Measurements from ENCODE around the gene IGHMBP2. TPM values are rescaled to one million over a fixed set of nuclear protein-coding genes. Genes with fewer than 3 reads are reported as not detected.

The IGHMBP2 gene
- total RNA-seq, 1 donor = 10.8 TPM

DNA sequence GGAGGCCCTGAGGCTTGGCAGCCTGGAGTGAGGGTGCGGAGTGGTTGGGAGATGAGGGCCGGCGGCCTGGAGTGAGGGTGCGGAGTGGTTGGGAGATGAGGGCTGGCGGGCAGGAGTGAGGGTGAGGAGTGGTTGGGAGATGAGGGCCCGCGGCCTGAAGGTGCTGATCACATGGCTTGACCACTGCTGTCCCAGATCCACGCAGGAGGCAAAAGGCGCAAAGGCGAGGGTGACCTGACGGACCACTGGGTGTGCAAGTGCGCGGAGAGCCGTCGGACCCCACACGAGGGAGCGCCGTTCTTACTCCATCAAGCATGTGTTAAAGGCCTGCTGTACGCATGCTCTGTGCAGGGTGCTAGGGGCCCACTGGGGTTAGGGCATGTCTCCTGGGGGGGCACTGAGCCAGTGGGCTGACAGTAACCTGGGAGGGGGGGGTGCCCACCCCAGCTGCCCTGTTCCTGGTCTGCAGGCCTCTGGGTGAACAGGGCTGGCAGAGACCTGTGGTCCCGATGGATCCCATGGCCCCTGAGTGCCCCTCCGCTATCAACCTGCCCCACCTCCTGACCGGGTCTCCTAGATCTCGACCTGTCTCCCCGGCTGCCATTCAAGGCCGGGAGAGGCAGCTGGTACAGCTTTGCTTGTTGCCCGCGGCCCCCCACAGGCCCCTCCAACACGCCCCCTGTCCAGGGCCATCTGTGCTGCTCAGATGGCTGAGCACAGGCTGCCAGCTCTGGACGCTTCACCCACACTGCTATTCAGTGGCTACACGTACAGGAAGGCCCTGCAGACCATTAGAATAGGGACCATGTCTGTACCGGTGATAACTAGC lies 56.0 kb downstream of the IGHMBP2 start:
- H3K4me3 ChIP-seq (ENCODE audit: low read depth, low read length) = no peak overlapping the region
- DNase-seq (ENCODE audit: low read depth) = no peak
- TF ChIP-seq, protein P1, sequence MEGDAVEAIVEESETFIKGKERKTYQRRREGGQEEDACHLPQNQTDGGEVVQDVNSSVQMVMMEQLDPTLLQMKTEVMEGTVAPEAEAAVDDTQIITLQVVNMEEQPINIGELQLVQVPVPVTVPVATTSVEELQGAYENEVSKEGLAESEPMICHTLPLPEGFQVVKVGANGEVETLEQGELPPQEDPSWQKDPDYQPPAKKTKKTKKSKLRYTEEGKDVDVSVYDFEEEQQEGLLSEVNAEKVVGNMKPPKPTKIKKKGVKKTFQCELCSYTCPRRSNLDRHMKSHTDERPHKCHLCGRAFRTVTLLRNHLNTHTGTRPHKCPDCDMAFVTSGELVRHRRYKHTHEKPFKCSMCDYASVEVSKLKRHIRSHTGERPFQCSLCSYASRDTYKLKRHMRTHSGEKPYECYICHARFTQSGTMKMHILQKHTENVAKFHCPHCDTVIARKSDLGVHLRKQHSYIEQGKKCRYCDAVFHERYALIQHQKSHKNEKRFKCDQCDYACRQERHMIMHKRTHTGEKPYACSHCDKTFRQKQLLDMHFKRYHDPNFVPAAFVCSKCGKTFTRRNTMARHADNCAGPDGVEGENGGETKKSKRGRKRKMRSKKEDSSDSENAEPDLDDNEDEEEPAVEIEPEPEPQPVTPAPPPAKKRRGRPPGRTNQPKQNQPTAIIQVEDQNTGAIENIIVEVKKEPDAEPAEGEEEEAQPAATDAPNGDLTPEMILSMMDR (IDR thresholded peaks at IDR 0.05; ENCODE audit: insufficient read depth, low read length) = no peak

DNA sequence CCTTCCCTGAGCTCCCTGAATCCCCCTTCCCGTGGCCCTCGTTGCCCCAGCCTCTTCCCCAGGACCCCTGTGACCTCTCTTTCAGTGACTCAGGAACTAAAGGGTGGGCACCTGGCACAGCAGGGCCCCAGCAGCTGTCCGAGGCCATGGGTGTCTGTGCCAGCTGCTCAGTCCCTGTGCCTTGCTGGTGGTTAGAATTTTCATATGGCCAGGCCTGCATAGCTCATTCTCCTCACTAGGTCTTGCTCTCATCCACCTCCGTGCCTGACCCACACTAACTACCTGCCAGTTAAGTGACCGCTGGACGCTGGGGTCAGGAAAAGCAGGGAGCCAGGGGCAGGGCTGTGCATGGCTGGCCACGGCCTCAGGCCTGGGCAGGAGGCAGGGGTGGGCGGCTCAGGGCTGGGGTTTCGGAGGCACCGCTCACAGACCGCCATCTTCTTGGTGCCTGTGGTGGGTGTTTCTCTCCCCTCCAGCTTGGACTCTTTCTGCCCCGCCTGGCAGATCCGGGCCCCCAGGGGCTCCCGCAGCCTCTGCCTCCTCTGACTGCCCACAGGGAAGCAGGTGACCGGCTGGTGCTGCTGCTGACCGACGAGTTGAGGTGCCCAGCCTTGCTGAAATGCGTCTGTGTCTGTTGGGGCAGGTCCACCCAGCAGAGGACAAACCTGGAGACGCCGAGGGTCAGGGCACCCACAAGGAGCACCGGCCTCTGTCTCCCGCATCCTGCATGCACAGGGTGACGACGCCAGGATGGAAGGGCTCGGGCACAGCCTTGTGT lies 56.8 kb downstream of the IGHMBP2 start:
- TF ChIP-seq, protein P1 (IDR thresholded peaks at IDR 0.05; ENCODE audit: insufficient read depth, low read length) = no peak
- no peak overlapping the region for H3K4me3 ChIP-seq (ENCODE audit: low read depth, low read length)
- no peak for DNase-seq (ENCODE audit: low read depth)

DNA sequence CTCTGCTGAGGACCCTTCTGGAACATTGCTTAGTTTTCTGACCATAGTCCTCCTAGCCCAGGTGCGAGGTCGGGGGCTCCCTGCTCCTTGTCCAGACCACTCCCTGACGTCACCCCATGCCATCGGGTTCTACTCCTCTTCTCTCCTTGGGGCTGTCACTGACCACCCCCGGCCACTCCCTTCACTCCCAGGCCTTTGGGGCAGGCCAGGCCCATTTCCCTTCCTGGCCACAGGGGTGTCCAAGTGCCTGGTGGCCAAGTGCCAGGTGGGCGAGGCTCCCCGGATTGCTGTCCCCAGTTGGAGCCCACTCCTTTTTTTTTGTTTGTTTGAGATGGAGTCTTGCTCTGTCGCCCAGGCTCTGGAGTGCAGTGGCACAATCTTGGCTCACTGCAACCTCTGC lies 57.6 kb downstream of the IGHMBP2 start:
- TF ChIP-seq, protein P1 (IDR thresholded peaks at IDR 0.05; ENCODE audit: insufficient read depth, low read length) = no peak
- H3K4me3 ChIP-seq (ENCODE audit: low read depth, low read length) = no peak overlapping the region
- no peak for DNase-seq (ENCODE audit: low read depth)

DNA sequence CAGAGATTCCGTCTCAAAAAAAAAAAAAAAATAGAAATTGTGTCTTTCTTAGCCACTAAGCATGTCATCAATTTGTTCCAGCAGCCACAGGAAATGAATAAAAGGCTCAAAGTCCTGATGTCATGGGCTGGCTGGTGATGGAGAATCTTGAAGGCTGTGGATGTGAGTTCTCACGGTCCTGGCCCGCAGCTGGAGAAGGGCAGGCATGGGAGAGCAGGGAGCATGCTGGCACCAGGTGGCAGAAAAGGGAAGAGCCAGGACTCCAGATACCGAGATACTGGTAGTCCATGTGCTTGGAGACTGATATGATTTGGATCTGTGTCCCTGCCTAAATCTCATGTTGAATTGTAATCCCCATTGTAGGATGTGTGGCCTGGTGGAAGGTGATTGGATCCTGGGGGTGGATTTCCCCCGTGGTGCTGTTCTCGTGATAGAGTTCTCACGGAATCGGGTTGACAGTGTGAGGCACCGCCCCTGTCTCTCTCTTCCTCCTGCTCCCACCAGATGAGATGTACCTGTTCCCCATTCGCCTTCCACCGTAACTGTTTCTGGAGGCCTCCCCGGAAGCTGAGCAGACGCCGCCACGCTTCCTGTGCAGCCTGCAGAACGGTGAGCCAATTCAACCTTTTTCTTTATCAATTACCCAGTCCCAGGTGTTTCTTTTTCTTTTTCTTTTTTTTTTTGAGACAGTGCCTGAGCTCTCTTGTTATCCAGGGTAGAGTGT lies 59.0 kb downstream of the IGHMBP2 start:
- TF ChIP-seq, protein P1 (IDR thresholded peaks at IDR 0.05; ENCODE audit: insufficient read depth, low read length) = no peak
- no peak overlapping the region for H3K4me3 ChIP-seq (ENCODE audit: low read depth, low read length)
- no peak for DNase-seq (ENCODE audit: low read depth)

DNA sequence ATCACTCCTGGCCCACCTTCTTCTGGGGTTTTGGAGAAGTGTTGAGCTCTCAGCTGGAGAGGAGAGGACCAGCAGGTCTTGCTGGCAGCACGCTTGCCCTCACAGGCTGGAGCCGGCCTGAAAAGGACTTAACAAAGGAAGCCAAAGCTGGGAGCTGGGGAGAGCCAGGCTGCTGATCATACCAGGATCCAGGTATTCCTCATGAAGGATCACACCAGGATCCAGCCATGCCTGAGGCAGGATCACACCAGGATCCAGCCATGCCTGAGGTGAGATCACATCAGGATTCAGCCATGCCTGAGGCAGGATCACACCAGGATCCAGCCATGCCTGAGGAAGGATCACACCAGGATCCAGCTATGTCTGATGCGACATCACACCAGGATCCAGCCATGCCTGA lies 60.1 kb downstream of the IGHMBP2 start:
- TF ChIP-seq, protein P1 (IDR thresholded peaks at IDR 0.05; ENCODE audit: insufficient read depth, low read length) = no peak
- no peak overlapping the region for H3K4me3 ChIP-seq (ENCODE audit: low read depth, low read length)
- DNase-seq (ENCODE audit: low read depth) = no peak

DNA sequence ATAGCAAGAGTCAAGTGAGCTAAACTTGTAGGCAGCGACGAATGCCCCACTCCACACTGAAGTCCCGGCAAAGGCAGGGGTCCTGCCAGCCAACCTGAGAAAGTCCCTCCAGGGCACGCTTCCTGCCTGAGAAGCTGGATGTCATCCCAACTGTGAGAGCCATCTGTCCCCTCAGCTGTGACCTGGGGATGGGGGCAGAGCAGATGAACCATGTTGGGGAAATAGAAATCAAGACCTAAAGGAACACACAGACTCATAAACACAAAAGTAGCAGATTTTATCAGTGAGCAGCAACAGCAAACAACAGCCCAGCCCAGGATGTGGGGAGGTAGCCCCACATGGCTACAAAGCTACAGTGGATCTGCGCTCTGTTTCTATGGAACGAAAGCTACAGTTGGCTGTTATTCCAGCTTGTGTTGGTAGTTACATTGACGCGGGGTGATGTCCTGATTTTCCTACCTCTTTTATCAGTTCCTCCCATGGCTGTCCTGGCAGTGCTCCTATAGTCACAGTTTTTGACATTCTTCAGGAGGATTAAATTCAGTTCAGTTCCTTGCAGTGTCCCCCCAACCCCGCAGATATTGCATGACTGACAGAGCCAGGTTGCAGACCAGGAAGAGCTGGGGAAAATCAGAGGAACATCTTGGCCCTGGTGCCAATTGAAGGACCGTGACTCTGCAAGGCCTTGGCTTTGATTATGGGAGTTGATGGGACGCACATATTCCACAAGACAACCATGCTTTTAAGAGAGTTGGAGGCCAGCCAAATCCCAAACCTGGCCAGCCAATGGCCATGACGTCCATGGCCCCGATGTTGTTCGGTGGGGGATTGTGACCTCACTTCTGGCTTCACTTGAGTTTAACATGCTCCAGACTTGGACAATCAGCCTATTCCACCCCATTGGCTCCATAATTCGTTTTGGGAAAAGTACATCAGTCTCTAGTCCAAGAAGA lies 62.5 kb downstream of the IGHMBP2 start:
- DNase-seq (ENCODE audit: low read depth) = no peak
- TF ChIP-seq, protein P1 (IDR thresholded peaks at IDR 0.05; ENCODE audit: insufficient read depth, low read length) = no peak
- no peak overlapping the region for H3K4me3 ChIP-seq (ENCODE audit: low read depth, low read length)
